Keratinocyte (primary cell): ENCODE results near the gene ETFRF1. TPM values are rescaled to one million over a fixed set of nuclear protein-coding genes. Genes with fewer than 3 reads are reported as not detected.

Experiments
- DNase-seq: peaks from one replicate; pipeline ENCODE4 v3.0.0-alpha.2; 2011; ENCODE audit warnings: low read depth, missing footprints, low spot score
- FAIRE-seq: peaks from 2 replicates; lab custom pipeline; 2011; peaks lifted over from hg19 to GRCh38; lab: Jason Lieb, UNC
- H2AFZ ChIP-seq: 2 replicates; pipeline ENCODE4 v1.6.0; 2012; ENCODE audit warnings: low read length, control low read depth, inconsistent platforms; ENCODE audit not compliant: control insufficient read depth
- H3K27ac ChIP-seq: 2 replicates; pipeline ENCODE4 v1.5.1; 2011; ENCODE audit warnings: low read length; ENCODE audit not compliant: control insufficient read depth, insufficient read depth
- H3K27me3 ChIP-seq: 3 replicates; pipeline ENCODE4 v1.6.0; 2011; ENCODE audit warnings: low read length; ENCODE audit not compliant: control insufficient read depth, insufficient read depth; ENCODE audit errors: extremely low read depth
- H3K36me3 ChIP-seq, 2 experiments: 2 replicates in 1 of 2; 3 replicates in 1 of 2; pipeline ENCODE4 v1.5.1; 2011; ENCODE audit warnings: low read length in 2 of 2, mild to moderate bottlenecking in 1 of 2; ENCODE audit not compliant: control insufficient read depth in 2 of 2, insufficient read depth in 2 of 2; ENCODE audit errors: extremely low read depth in 1 of 2
- H3K4me1 ChIP-seq: 3 replicates; pipeline ENCODE4 v1.5.1; 2011; ENCODE audit warnings: low read length; ENCODE audit not compliant: control insufficient read depth, insufficient read depth; ENCODE audit errors: extremely low read depth
- H3K4me2 ChIP-seq: 3 replicates; pipeline ENCODE4 v1.6.0; 2011; ENCODE audit warnings: low read depth, low read length; ENCODE audit not compliant: control insufficient read depth, insufficient read depth; ENCODE audit errors: extremely low read depth
- H3K4me3 ChIP-seq, 3 experiments: fragments of 200-600 bp in 1 of 3; sonication (generic) in 1 of 3; 2 replicates in 2 of 3; 3 replicates in 1 of 3; pipeline ENCODE4 v1.5.1; 2011 to 2016; ENCODE audit warnings: low read length in 3 of 3, mild to moderate bottlenecking in 3 of 3, control low read depth in 2 of 3, inconsistent platforms in 1 of 3, low read depth in 1 of 3, mixed read lengths in 1 of 3, mixed run types in 1 of 3, moderate library complexity in 1 of 3; ENCODE audit not compliant: control insufficient read depth in 2 of 3, insufficient read depth in 2 of 3; ENCODE audit errors: extremely low read depth in 1 of 3
- H3K79me2 ChIP-seq: 2 replicates; pipeline ENCODE4 v1.6.0; 2012; ENCODE audit warnings: low read length; ENCODE audit not compliant: control insufficient read depth, insufficient read depth
- H3K9ac ChIP-seq: 3 replicates; pipeline ENCODE4 v1.6.0; 2011; ENCODE audit warnings: low read length; ENCODE audit not compliant: control insufficient read depth, insufficient read depth; ENCODE audit errors: extremely low read depth
- H3K9me1 ChIP-seq: 3 replicates; pipeline ENCODE4 v1.6.0; 2011; ENCODE audit warnings: low read length; ENCODE audit not compliant: control insufficient read depth, insufficient read depth; ENCODE audit errors: extremely low read depth
- H3K9me3 ChIP-seq: 2 replicates; pipeline ENCODE4 v1.5.1; 2012; ENCODE audit warnings: low read depth, low read length; ENCODE audit not compliant: control insufficient read depth
- H4K20me1 ChIP-seq: 3 replicates; pipeline ENCODE4 v1.6.0; 2011; ENCODE audit warnings: low read length; ENCODE audit not compliant: control insufficient read depth, insufficient read depth; ENCODE audit errors: extremely low read depth
- CTCF ChIP-seq, 3 experiments: IDR thresholded peaks in 1 of 3; conservative IDR thresholded peaks in 1 of 3; optimal IDR thresholded peaks in 1 of 3; 2 replicates in 2 of 3; 3 replicates in 1 of 3; pipeline versions ENCODE3 to v1.5.1; 2011; ENCODE audit warnings: low read length in 3 of 3, mild to moderate bottlenecking in 3 of 3, moderate library complexity in 2 of 3, control low read depth in 1 of 3, inconsistent platforms in 1 of 3; ENCODE audit not compliant: insufficient read depth in 2 of 3; ENCODE audit errors: extremely low read depth in 1 of 3
- EZH2 ChIP-seq: IDR thresholded peaks from one replicate; pipeline ENCODE4 v1.6.1; 2012; ENCODE audit warnings: inconsistent platforms, mild to moderate bottlenecking, low read length, moderate library complexity
- dilution Hi-C: fragments of 300-500 bp; cut with MboI; formaldehyde crosslinking; loops from one replicate; pipeline ENCODE4 v1.7.0; 2020; ENCODE audit warnings: low sequenced_read_pairs; ENCODE audit not compliant: extremely low pct_ligation_motif_present
- polyA plus RNA-seq, 5 experiments: library from polyadenylated mRNA; depleted of rRNA in 3 of 5; stranded (reverse) in 3 of 5; stranded (forward) in 1 of 5; unstranded in 1 of 5; fragments of >200 nt; gene quantifications; 1 replicate in 1 of 5; 2 replicates in 3 of 5; 3 replicates in 1 of 5; pipeline versions ENCODE4 v1.2.1 to v1.2.3, GENCODE V29; 2011 to 2012; ENCODE audit warnings: missing spikeins in 2 of 5, low read depth in 1 of 5, low replicate concordance in 1 of 5

The ETFRF1 gene
- polyA plus RNA-seq, 1 donor (not counting 4 experiments of a cell fraction or from before 2014, with no cell fraction given), result 13.6 TPM

GRCh38 chr12:25202137-25202536 is 7.1 kb downstream of the ETFRF1 start:
- TF ChIP-seq CTCF (optimal IDR thresholded peaks at IDR 0.05 in 1 of 3, IDR thresholded peaks at IDR 0.05 in 1 of 3, conservative IDR thresholded peaks at IDR 0.05 in 1 of 3; ENCODE audit: extremely low read depth in 1 of 3, insufficient read depth in 2 of 3, low read length in 3 of 3) (no peak), EZH2 (no peak)
- Histone ChIP-seq H2AFZ (no peak overlapping the region), H3K4me2 (no peak overlapping the region), H3K27me3 (no peaks in the 10 kb centered on the region), H3K79me2 (no peaks in the 10 kb centered on the region), H3K4me1 (peaks cover 6% of the 10 kb centered on the region), H3K9me1 (no peaks in the 10 kb centered on the region), H3K9ac (no peak overlapping the region), H3K27ac (no peak overlapping the region), H3K36me3 (peaks cover 0 to 2% of the 10 kb centered on the region in 2 experiments), H4K20me1 (no peaks in the 10 kb centered on the region), H3K4me3 (no peak overlapping the region), H3K9me3 (no peaks in the 10 kb centered on the region)
- dilution Hi-C loops, result no loop called here
- DNase-seq (no peak), FAIRE-seq (no peak)

- Histone ChIP-seq H3K4me3 (no peak overlapping the region), H2AFZ (no peak overlapping the region), H3K27me3 (no peaks in the 10 kb centered on the region), H4K20me1 (no peaks in the 10 kb centered on the region), H3K27ac (no peak overlapping the region), H3K4me2 (no peak overlapping the region), H3K9me3 (no peaks in the 10 kb centered on the region), H3K36me3 (peaks cover 0 to 10% of the 10 kb centered on the region in 2 experiments), H3K9me1 (no peaks in the 10 kb centered on the region), H3K79me2 (no peaks in the 10 kb centered on the region), H3K4me1 (no peaks in the 10 kb centered on the region), H3K9ac (no peak overlapping the region)
- TF ChIP-seq CTCF (optimal IDR thresholded peaks at IDR 0.05 in 1 of 3, IDR thresholded peaks at IDR 0.05 in 1 of 3, conservative IDR thresholded peaks at IDR 0.05 in 1 of 3; ENCODE audit: extremely low read depth in 1 of 3, insufficient read depth in 2 of 3, low read length in 3 of 3), result no peak
- no peak for TF ChIP-seq EZH2
- DNase-seq, result no peak
- FAIRE-seq, result no peak
- dilution Hi-C loops, result no loop called here
Observed at GRCh38 chr12:25207411-25207810, 12.4 kb downstream of the ETFRF1 start.
